ENCODE data around the gene ELL2. TPM values are rescaled to one million over a fixed set of nuclear protein-coding genes. Genes with fewer than 3 reads are reported as not detected.

The ELL2 gene
- total RNA-seq, 1 donor from 2014 or later, result 52.1 TPM

DNA sequence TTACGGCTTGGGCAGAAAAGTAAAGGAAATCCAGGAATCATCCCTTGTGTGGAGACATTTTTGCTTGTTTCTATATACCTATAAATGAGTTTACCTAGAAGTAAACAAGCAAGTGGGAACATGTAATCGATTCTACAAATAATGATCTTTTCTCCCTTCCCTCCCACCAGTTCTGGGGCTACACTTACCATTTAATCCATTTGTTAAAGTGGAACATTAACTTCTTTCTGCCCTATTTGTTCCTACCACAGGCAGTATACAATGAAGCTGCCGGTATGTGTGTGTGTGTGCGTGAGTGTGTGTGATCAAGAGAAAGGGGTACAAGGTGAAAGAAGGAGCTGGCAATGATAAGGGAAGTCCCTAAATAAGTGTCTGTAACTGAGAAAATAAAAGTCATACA, 26.4 kb upstream of the ELL2 start:
- no peaks in the 10 kb centered on the region for H3K9me3 ChIP-seq
- H3K36me3 ChIP-seq, result no peaks in the 10 kb centered on the region
- ATAC-seq (no peak), DNase-seq (no peak)
- H3K27me3 ChIP-seq, result no peaks in the 10 kb centered on the region
- H3K4me3 ChIP-seq, result no peak overlapping the region
- H3K27ac ChIP-seq, result no peak overlapping the region
- intact Hi-C loops (cut with DNase I), result no loop called here
- TF ChIP-seq, protein P1, sequence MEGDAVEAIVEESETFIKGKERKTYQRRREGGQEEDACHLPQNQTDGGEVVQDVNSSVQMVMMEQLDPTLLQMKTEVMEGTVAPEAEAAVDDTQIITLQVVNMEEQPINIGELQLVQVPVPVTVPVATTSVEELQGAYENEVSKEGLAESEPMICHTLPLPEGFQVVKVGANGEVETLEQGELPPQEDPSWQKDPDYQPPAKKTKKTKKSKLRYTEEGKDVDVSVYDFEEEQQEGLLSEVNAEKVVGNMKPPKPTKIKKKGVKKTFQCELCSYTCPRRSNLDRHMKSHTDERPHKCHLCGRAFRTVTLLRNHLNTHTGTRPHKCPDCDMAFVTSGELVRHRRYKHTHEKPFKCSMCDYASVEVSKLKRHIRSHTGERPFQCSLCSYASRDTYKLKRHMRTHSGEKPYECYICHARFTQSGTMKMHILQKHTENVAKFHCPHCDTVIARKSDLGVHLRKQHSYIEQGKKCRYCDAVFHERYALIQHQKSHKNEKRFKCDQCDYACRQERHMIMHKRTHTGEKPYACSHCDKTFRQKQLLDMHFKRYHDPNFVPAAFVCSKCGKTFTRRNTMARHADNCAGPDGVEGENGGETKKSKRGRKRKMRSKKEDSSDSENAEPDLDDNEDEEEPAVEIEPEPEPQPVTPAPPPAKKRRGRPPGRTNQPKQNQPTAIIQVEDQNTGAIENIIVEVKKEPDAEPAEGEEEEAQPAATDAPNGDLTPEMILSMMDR (IDR thresholded peaks at IDR 0.05), result no peak
- no peaks in the 10 kb centered on the region for H3K4me1 ChIP-seq

DNA sequence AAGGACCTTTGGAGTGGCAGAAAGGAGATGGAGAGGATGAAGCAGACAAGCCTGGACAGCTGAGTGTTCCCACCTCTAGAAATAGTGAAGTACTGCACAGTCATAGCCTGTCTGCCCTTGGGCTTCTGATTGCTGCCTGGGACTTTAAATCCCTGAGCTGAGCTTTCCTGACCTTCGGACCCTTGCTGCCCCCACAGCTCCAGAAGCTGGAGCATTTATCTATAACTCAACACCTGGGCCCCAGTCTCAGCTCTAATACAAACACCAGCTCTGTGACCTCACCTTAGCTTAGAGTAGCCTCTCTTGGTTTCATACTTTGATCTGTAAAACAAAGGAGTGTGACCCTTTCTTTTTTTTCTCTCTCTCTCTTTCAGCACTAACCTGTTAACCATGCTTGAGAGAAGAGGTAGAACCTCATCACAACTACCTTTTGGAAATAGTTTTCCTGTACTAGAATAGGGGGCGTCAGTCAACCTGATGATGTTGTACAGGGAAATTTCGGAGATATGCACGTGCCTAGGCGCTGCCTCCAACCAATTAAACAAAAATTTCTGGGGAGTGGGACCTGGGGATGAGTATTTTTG, 25.4 kb upstream of the ELL2 start:
- Histone ChIP-seq H3K9me3 (no peaks in the 10 kb centered on the region), H3K4me1 (no peaks in the 10 kb centered on the region), H3K4me3 (no peak overlapping the region), H3K27me3 (no peaks in the 10 kb centered on the region), H3K27ac (no peak overlapping the region), H3K36me3 (no peaks in the 10 kb centered on the region)
- ATAC-seq, result no peak
- intact Hi-C loops (cut with DNase I), result no loop called here
- TF ChIP-seq, protein P1 (IDR thresholded peaks at IDR 0.05), result no peak
- no peak for DNase-seq

DNA sequence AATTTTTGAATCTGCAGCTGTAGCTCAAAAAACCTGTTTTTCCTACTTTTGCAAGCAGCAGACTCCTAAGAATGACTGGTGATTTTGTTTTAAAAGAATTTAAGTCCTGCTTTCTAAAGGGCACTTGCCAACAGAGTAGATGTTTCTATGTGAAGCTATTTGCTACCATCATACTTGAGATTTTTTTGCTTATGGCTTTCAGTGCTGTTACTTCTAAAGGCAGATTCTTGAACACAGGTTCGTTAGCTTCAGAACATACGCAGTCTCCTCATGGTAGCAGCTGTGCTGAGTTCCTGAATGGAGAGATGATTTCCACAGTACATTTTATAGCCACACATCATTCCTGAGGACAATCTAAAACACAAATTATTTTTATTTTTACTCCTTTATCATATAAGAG, 24.4 kb upstream of the ELL2 start:
- intact Hi-C loops (cut with DNase I), result no loop called here
- Histone ChIP-seq H3K36me3 (no peaks in the 10 kb centered on the region), H3K4me3 (no peak overlapping the region), H3K27me3 (no peaks in the 10 kb centered on the region), H3K9me3 (no peaks in the 10 kb centered on the region), H3K27ac (no peak overlapping the region), H3K4me1 (no peaks in the 10 kb centered on the region)
- TF ChIP-seq, protein P1 (IDR thresholded peaks at IDR 0.05), result no peak
- DNase-seq (no peak), ATAC-seq (no peak)

DNA sequence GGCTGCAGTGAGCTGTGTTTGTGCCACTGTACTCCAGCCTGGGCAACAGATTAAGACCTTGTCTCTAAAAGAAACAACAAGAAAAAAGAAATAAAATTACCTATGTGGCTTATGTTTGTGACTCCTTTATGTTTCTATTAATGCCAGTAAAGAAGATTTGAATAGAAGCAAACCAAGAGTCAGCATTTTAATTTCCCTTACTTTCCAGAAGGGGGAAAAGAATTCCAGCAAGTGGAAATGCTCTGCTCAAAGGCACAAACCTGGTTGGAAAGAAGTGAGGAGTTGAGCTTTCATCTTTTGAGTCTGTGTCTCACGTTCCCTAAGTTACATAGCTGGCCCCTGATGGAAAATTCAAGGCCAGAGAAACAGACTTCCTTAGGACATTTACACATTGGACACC, 23.6 kb upstream of the ELL2 start:
- H3K4me1 ChIP-seq, result no peaks in the 10 kb centered on the region
- intact Hi-C loops (cut with DNase I), result no loop called here
- H3K27ac ChIP-seq, result no peak overlapping the region
- TF ChIP-seq, protein P1 (IDR thresholded peaks at IDR 0.05), result no peak
- no peaks in the 10 kb centered on the region for H3K27me3 ChIP-seq
- DNase-seq (no peak), ATAC-seq (no peak)
- no peaks in the 10 kb centered on the region for H3K36me3 ChIP-seq
- no peaks in the 10 kb centered on the region for H3K9me3 ChIP-seq
- H3K4me3 ChIP-seq, result no peak overlapping the region

DNA sequence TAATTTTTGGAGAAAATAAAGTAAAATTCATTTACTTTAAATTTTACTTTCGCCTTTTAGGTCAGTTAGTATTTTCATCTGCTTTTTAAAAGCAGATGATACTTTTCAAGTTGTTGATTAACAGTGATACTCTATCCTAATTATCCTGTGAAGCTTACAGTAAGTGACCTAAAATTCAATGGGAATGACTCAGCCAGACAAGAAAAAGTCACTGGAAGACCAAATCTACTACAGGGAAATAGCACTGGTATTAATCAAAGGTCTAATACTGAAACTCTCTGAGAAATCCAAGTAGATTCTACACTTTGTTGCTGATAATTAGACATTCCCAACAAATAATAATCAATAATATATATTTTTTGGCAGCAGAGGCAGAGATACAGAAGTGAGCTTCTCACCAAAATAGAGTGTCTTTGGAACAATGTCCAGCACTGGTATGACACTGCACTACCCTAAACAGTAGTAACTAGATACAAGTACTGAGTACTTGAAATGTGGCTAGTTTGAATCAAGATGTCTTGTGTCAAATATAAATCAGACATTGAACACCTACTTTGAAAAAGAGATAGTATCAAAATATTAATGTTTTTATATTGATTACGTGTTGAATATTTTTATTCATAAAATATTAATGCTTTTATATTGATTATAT, 22.8 kb upstream of the ELL2 start:
- Histone ChIP-seq H3K36me3 (no peaks in the 10 kb centered on the region), H3K27ac (no peak overlapping the region), H3K9me3 (no peaks in the 10 kb centered on the region), H3K4me3 (no peak overlapping the region), H3K27me3 (no peaks in the 10 kb centered on the region), H3K4me1 (no peaks in the 10 kb centered on the region)
- TF ChIP-seq, protein P1 (IDR thresholded peaks at IDR 0.05), result no peak
- DNase-seq, result no peak
- no peak for ATAC-seq
- intact Hi-C loops (cut with DNase I), result no loop called here
